Endothelial cell of umbilical vein (primary cell): Measurements from ENCODE around the gene EFNA5. TPM values are rescaled to one million over a fixed set of nuclear protein-coding genes. Genes with fewer than 3 reads are reported as not detected.

Experiments used
- BruUV-seq: library from RNA; stranded (reverse); fragments of 400-500 nt; replicated peaks from 2 replicates; lab custom pipeline; 2021; lab: Mats Ljungman, UMichigan
- CTCF ChIA-PET: fragments of 300-600, 350-600 bp; sonication (Branson Sonifier 250); formaldehyde crosslinking; loops from one replicate; lab custom pipeline; 2021; ENCODE audit warnings: antibody characterized with exemption, inconsistent platforms; lab: Charles Lee
- POLR2A ChIA-PET: fragments of 300-600, 350-600 bp; sonication (Branson Sonifier 250); formaldehyde crosslinking; loops from one replicate; lab custom pipeline; 2021; ENCODE audit warnings: antibody characterized with exemption, inconsistent platforms; lab: Charles Lee
- DNase-seq: peaks from one replicate; pipeline ENCODE4 v3.0.0-alpha.2; 2011; ENCODE audit warnings: low read depth, low spot score
- FAIRE-seq: peaks from 2 replicates; lab custom pipeline; 2011; peaks lifted over from hg19 to GRCh38; lab: Jason Lieb, UNC
- H2AFZ ChIP-seq: 2 replicates; pipeline ENCODE4 v1.6.0; 2012; ENCODE audit warnings: low read depth, low read length, control low read depth, inconsistent platforms
- H3K27ac ChIP-seq: 2 replicates; pipeline ENCODE4 v1.5.1; 2011; ENCODE audit warnings: low read depth, mild to moderate bottlenecking, control low read depth, low read length, moderate library complexity; ENCODE audit not compliant: insufficient read depth
- H3K27me3 ChIP-seq, 2 experiments: 2 replicates each; pipeline versions ENCODE4 v1.6.0 to v1.6.1; 2011; ENCODE audit warnings: low read length in 2 of 2, mixed read lengths in 1 of 2; ENCODE audit not compliant: control insufficient read depth in 2 of 2, insufficient read depth in 2 of 2
- H3K36me3 ChIP-seq, 2 experiments: 2 replicates in 1 of 2; 3 replicates in 1 of 2; pipeline ENCODE4 v1.5.1; 2011; ENCODE audit warnings: low read length in 2 of 2, mild to moderate bottlenecking in 1 of 2, moderate library complexity in 1 of 2; ENCODE audit not compliant: control insufficient read depth in 2 of 2, insufficient read depth in 2 of 2; ENCODE audit errors: extremely low read depth in 1 of 2
- H3K4me1 ChIP-seq: 3 replicates; pipeline ENCODE4 v1.5.1; 2011; ENCODE audit warnings: mild to moderate bottlenecking, low read length; ENCODE audit not compliant: control insufficient read depth, insufficient read depth; ENCODE audit errors: extremely low read depth
- H3K4me2 ChIP-seq: 2 replicates; pipeline ENCODE4 v1.6.1; 2011; ENCODE audit warnings: low read length, control low read depth, mixed read lengths; ENCODE audit not compliant: insufficient read depth
- H3K4me3 ChIP-seq, 3 experiments: fragments of 200-600 bp in 1 of 3; sonication (generic), shearing (Covaris generic) in 1 of 3; replicated peaks in 1 of 3; 2 replicates each; pipeline ENCODE4 v1.5.1; 2011 to 2016; ENCODE audit warnings: control low read depth in 3 of 3, low read length in 3 of 3, mild to moderate bottlenecking in 2 of 3, inconsistent platforms in 1 of 3, low read depth in 1 of 3, moderate library complexity in 1 of 3; ENCODE audit not compliant: insufficient read depth in 1 of 3
- H3K79me2 ChIP-seq: 2 replicates; pipeline ENCODE4 v1.6.0; 2012; ENCODE audit warnings: low read length, inconsistent platforms; ENCODE audit not compliant: control insufficient read depth, insufficient read depth
- H3K9ac ChIP-seq: replicated peaks from 2 replicates; pipeline ENCODE3; 2011; ENCODE audit warnings: low read length, control low read depth; ENCODE audit not compliant: insufficient read depth; ENCODE audit errors: extremely low read depth
- H3K9me1 ChIP-seq: replicated peaks from 3 replicates; pipeline ENCODE4 v1.6.0; 2011; ENCODE audit warnings: mild to moderate bottlenecking, low read length; ENCODE audit not compliant: control insufficient read depth, insufficient read depth; ENCODE audit errors: extremely low read depth
- H3K9me3 ChIP-seq: replicated peaks from 2 replicates; pipeline ENCODE4 v1.5.1; 2012; ENCODE audit warnings: low read length, inconsistent platforms; ENCODE audit not compliant: control insufficient read depth, insufficient read depth
- H4K20me1 ChIP-seq: replicated peaks from 2 replicates; pipeline ENCODE3; 2011; ENCODE audit warnings: mild to moderate bottlenecking, low read length; ENCODE audit not compliant: control insufficient read depth, insufficient read depth; ENCODE audit errors: extremely low read depth
- CTCF ChIP-seq, 2 donors: IDR thresholded peaks; 1 replicate in 1 of 2; 2 replicates in 1 of 2; pipeline ENCODE4 v1.5.1; 2011; ENCODE audit warnings: low read length in 2 of 2, mild to moderate bottlenecking in 2 of 2, moderate library complexity in 2 of 2, control low read depth in 1 of 2, inconsistent platforms in 1 of 2, low read depth in 1 of 2; ENCODE audit not compliant: insufficient read depth in 1 of 2; ENCODE audit errors: extremely low read depth in 1 of 2
- EZH2 ChIP-seq: IDR thresholded peaks from 2 replicates; pipeline ENCODE4 v1.6.1; 2012; ENCODE audit warnings: borderline replicate concordance, low read depth, mild to moderate bottlenecking, moderate library complexity, low read length, inconsistent platforms; ENCODE audit not compliant: severe bottlenecking
- FOS ChIP-seq: IDR thresholded peaks from 2 replicates; pipeline ENCODE4 v1.6.1; 2011; ENCODE audit warnings: mild to moderate bottlenecking, low read length, moderate library complexity, borderline replicate concordance; ENCODE audit not compliant: insufficient read depth
- GATA2 ChIP-seq: IDR thresholded peaks from 2 replicates; pipeline ENCODE4 v1.7.0; 2011; ENCODE audit warnings: low read depth, mild to moderate bottlenecking, moderate library complexity, mixed read lengths, low read length; ENCODE audit not compliant: insufficient read length, insufficient read depth
- JUN ChIP-seq: IDR thresholded peaks from 2 replicates; pipeline ENCODE4 v1.6.1; 2011; ENCODE audit warnings: borderline replicate concordance, low read depth; ENCODE audit not compliant: insufficient read length, insufficient read depth
- MAX ChIP-seq: IDR thresholded peaks from 2 replicates; pipeline ENCODE4 v1.6.1; 2011; ENCODE audit not compliant: insufficient read depth, insufficient read length
- MYC ChIP-seq: IDR thresholded peaks from one replicate; pipeline ENCODE4 v1.6.1; 2011; ENCODE audit warnings: mild to moderate bottlenecking, low read depth, low read length
- POLR2A ChIP-seq: IDR thresholded peaks from 2 replicates; pipeline ENCODE4 v1.6.1; 2012; ENCODE audit warnings: low read depth, mild to moderate bottlenecking, control low read depth, low read length
- POLR2AphosphoS5 ChIP-seq: IDR thresholded peaks from 2 replicates; pipeline ENCODE4 v1.6.1; 2012; ENCODE audit warnings: low read depth, mild to moderate bottlenecking, control low read depth, low read length, moderate library complexity; ENCODE audit not compliant: insufficient read depth
- dilution Hi-C: fragments of 300-500 bp; cut with MboI; formaldehyde crosslinking; loops from one replicate; pipeline ENCODE4 v1.15.0; 2019; ENCODE audit warnings: low sequenced_read_pairs; ENCODE audit not compliant: extremely low pct_ligation_motif_present
- intact Hi-C: fragments of 100-400 bp; cut with micrococcal nuclease; formaldehyde crosslinking; loops from one replicate; pipeline ENCODE4 v1.10.0; 2022
- polyA plus RNA-seq, 4 experiments: library from polyadenylated mRNA; depleted of rRNA in 3 of 4; stranded (reverse) in 3 of 4; unstranded in 1 of 4; fragments of >200 nt; gene quantifications; 2 replicates each; pipeline versions ENCODE4 v1.2.1 to v1.2.3, GENCODE V29; 2011 to 2012; ENCODE audit warnings: missing spikeins in 1 of 4
- total RNA-seq: library from RNA; stranded (reverse); gene quantifications from 2 replicates; pipeline ENCODE4 v1.2.3, GENCODE V29; 2021

EFNA5 gene
- total and polyA plus RNA-seq, 2 donors (not counting 3 experiments of a cell fraction or from before 2014, with no cell fraction given), result 13.6 to 22.1 TPM

- Histone ChIP-seq H3K4me1 (peaks cover 29% of the 10 kb centered on the region), H2AFZ (peak overlapping the region; percentile 53), H3K9ac (peak overlapping the region; percentile 76), H3K27me3 (no peaks in the 10 kb centered on the region), H3K4me2 (peak overlapping the region; percentile 91), H3K9me3 (no peaks in the 10 kb centered on the region), H3K36me3 (no peaks in the 10 kb centered on the region), H3K4me3 (peak overlapping the region in 1 of 3 experiments; percentile 55), H3K27ac (peak overlapping the region; percentile 96), H4K20me1 (no peaks in the 10 kb centered on the region), H3K9me1 (no peaks in the 10 kb centered on the region), H3K79me2 (peaks cover 3% of the 10 kb centered on the region)
- ChIA-PET POLR2A (interaction anchor here (0.8 kb wide), 1 partner anchor 43 kb away, joined by 5 read pairs; no protein-coding TSS in a partner anchor), CTCF (interaction anchor here (0.9 to 2.7 kb wide), 4 partner anchors 19 to 66 kb away, joined by 3 to 24 read pairs (median 3); no protein-coding TSS in a partner anchor)
- BruUV-seq, result no TSS peak
- FAIRE-seq (peak; percentile 54), DNase-seq (peak; percentile 76)
- intact Hi-C loops, result loop anchor here (1.0 to 2.0 kb wide), 7 partner anchors 28 to 154 kb away; no protein-coding TSS in a partner anchor
- dilution Hi-C loops, result no loop called here
- no peak for TF ChIP-seq FOS
- TF ChIP-seq JUN, result no peak
- no peak for TF ChIP-seq POLR2A
- no peak for TF ChIP-seq POLR2AphosphoS5
These were observed 127.9 kb downstream of the EFNA5 start for GRCh38 chr5:107542831-107543231.

GRCh38 chr5:107542428-107542827, 128.3 kb downstream of the EFNA5 start:
- intact Hi-C loops (loop anchor here (1.0 to 2.0 kb wide), 7 partner anchors 29 to 153 kb away; no protein-coding TSS in a partner anchor), dilution Hi-C loops (no loop called here)
- peak overlapping the region; percentile 49 for H2AFZ ChIP-seq
- no peaks in the 10 kb centered on the region for H4K20me1 ChIP-seq
- peaks cover 3% of the 10 kb centered on the region for H3K79me2 ChIP-seq
- CTCF ChIA-PET, result interaction anchor here (0.9 to 2.7 kb wide), 4 partner anchors 20 to 66 kb away, joined by 3 to 24 read pairs (median 3); no protein-coding TSS in a partner anchor
- H3K4me2 ChIP-seq, result peak overlapping the region; percentile 97
- BruUV-seq, result no TSS peak
- no peaks in the 10 kb centered on the region for H3K9me1 ChIP-seq
- TF ChIP-seq CTCF (IDR thresholded peaks at IDR 0.05; ENCODE audit: extremely low read depth in 1 of 2, insufficient read depth in 1 of 2, low read depth in 1 of 2, low read length in 2 of 2) (no peak), MAX (no peak), POLR2A (no peak), GATA2 (peak; percentile 58), FOS (peak; percentile 89), EZH2 (no peak), MYC (peak; percentile 19), POLR2AphosphoS5 (peak; percentile 85), JUN (peak; percentile 59)
- DNase-seq, result peak; percentile 98
- peaks cover 29% of the 10 kb centered on the region for H3K4me1 ChIP-seq
- peak overlapping the region in 1 of 3 experiments; percentile 55 for H3K4me3 ChIP-seq
- POLR2A ChIA-PET, result interaction anchor here (0.8 kb wide), 1 partner anchor 42 kb away, joined by 5 read pairs; no protein-coding TSS in a partner anchor
- peak overlapping the region; percentile 76 for H3K9ac ChIP-seq
- H3K27ac ChIP-seq, result peak overlapping the region; percentile 96
- H3K27me3 ChIP-seq, result no peaks in the 10 kb centered on the region
- peak; percentile 83 for FAIRE-seq
- no peaks in the 10 kb centered on the region for H3K9me3 ChIP-seq
- H3K36me3 ChIP-seq, result no peaks in the 10 kb centered on the region
